SK-N-MC (cell line): Measurements from ENCODE around the gene MYF5.

Experiments used
- EZH2 ChIP-seq: fragments of 200-600 bp; sonication (generic); IDR thresholded peaks from one replicate; pipeline ENCODE4 v1.6.1; 2017; ENCODE audit warnings: antibody characterized with exemption
- POLR2AphosphoS5 ChIP-seq: IDR thresholded peaks from 2 replicates; pipeline ENCODE4 v1.6.1; 2012; ENCODE audit warnings: mild to moderate bottlenecking, low read depth, low read length, borderline replicate concordance

GRCh38 chr12:80712866-80713265 is 3.8 kb upstream of the MYF5 start:
- TF ChIP-seq EZH2 (no peak), POLR2AphosphoS5 (no peak)
